NCI-H1417 treated with DMSO at 0.1 percent for 48 hours (cell line): ENCODE results near the gene SMIM13.
"Not testable (repeated sequence)": the region's sequence is repeated elsewhere in the genome, so short reads cannot be mapped to it uniquely, and the experiment has no call there.

Experiments
- DNase-seq: peaks from one replicate; lab custom pipeline; 2025; lab: John Stamatoyannopoulos, UW

The SMIM13 gene

GRCh38 chr6:11083956-11084355 lies 9.7 kb upstream of the SMIM13 start:
- DNase-seq, result no peak

- no peak for DNase-seq
These were observed 7.7 kb upstream of the SMIM13 start for GRCh38 chr6:11085758-11086435.

- not testable (repeated sequence) for DNase-seq
These were observed 6.4 kb upstream of the SMIM13 start for GRCh38 chr6:11087141-11087812.

GRCh38 chr6:11089695-11090094 lies 3.9 kb upstream of the SMIM13 start:
- DNase-seq, result no peak

- not testable (repeated sequence) for DNase-seq
These were observed 2.5 kb upstream of the SMIM13 start for GRCh38 chr6:11091141-11091540.

DNA sequence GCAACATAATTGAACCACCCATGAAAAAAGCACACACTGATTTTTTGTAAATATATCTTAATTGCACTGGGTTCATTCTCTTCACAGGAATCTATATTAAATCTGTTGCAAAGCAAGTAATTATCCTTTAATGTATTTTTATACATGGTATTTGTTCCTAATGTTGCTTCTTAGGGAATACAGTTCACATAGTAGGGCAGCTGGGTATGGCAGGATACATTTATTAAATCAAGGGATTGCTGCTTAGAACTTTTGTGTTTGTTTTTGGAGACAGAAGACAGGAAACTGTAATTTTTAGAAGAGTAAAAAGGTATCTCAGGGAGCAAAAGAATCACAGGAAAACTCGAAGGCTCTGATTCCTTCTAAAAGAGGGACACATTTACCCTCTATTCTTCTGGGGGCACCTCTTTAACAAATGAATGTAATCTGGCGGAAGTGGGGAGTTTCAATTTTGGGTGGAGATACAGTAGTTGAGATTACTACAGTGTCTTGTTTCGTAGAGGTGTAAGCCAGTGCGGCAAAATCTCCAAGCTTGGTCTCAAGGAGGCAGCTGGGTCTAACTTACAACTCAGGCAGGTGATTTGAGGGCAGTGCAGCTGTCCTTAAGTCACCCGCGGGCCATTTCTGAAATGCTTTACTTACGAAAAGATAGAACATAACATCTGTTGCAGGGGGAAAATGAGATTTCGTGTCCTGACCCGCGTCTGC lies 812 bp upstream of the SMIM13 start:
- no peak for DNase-seq

DNA sequence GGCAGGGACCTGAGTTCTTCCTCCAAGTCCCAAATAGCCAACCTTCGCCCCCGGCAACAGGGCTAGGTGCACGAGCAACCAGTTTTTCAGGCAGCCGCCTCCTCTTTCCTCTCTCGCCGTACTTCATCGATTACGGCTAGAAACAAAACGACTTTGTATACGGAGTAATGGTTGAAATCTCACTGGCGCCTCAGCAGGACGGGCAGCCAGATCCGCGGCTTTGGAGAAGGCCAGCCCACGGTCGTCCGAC lies 333 bp upstream of the SMIM13 start:
- peak; percentile 59 for DNase-seq

DNA sequence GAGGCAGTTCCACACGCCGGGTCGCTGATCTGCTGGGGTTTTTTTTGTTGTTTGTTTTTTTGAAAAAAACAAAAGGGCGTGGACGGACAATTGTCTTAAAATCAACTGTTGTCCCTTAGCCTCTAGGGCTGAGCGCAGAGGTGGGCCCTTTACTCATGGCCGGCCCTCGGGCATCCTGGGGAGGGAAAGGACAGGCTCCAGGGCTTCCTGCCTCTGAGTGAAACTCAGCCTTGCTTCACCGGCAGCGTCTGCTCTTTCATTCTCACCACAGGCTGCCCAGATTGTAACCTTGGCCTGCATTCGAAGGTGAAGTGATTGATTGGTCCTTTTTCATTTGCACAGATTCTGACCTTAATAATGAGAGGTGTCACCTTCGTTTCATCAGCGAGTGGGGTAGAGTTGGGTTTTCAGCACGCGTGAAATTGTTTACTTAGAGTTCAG lies 797 bp downstream of the SMIM13 start:
- DNase-seq, result no peak

GRCh38 chr6:11094941-11095340 lies 1.3 kb downstream of the SMIM13 start:
- no peak for DNase-seq

GRCh38 chr6:11096109-11096508 lies 2.5 kb downstream of the SMIM13 start:
- DNase-seq, result no peak

GRCh38 chr6:11097476-11097875 lies 3.8 kb downstream of the SMIM13 start:
- no peak for DNase-seq

GRCh38 chr6:11098004-11098403 lies 4.4 kb downstream of the SMIM13 start:
- DNase-seq, result no peak

- no peak for DNase-seq
These were observed 7.8 kb downstream of the SMIM13 start for GRCh38 chr6:11101417-11101816.

DNA sequence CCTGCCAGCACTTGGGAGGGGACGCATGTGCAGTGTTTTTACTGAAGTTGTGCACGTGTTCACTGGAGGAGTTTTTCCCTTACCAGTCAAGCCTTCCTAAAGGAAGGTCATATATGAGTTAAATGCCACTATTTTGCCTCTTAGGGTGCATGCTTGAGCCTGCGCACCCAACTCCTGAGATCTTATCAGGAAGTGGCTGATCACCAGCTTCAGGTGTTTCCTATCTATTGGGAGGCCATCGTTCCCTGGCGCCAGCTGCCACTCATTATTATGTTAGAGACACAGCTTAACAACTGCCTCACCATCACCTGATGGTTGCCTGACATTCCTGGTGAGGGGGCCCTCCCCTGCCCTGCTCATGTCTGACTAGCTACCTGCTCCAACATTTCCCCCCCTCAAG lies 9.4 kb downstream of the SMIM13 start:
- no peak for DNase-seq

DNA sequence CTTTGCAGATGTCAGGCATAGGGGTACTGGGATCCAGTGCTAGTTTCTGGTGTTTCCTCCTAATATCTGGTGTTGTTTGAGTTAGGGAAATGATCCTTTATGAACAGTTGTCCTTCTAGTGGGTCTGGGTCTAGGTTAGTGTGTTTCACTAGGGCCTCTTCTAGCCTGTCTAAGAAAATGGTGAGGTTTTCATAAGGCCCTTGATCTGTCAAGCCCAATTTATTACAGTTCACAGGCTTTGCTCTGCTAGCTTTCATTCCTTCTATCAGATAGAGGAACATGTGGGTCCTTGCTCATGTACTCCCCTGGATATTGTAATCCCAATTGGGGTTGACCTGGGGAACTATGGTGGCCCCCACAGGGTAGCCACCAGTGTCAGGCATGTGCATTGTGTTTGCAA lies 15.1 kb downstream of the SMIM13 start:
- no peak for DNase-seq

DNA sequence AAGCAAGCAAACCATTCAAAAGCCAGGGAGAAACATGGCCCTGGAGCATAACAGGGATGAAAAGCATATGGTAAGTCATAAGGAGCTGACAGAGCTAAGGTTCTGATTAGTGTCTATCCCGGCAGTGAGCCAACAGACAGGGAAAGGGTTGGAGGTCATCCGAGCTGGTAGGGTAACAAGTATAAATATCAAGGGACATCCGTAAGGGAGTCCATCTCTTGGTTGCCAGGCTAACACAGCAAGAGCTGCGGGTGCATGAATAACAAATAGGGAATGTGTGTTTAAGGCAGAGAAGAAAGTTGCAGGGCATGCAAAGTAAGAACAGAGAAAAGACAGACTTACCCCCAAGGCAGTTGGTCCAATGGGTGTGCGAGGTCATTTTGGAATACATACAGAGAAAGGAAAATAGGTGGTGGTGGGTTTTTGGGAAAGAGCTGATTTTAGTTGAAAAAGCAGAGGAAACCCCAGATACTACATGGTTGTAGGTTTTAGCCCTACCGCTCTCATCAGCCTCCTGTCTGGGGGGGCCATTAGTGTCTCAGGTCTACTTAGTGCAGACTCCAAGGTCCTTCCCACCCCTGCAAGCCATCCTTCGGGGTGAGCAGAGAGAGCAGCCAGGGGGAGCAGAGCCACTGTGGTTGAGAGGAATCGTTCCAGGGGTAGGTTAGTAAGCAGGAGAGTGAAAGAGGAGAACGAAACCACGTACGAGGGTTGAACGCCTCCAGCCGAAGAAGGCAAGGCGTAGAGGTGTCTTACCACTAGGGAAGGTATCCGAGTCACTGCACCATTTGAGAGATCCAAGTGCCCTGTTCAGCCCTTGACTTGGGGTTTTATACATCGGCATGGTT lies 17.5 kb downstream of the SMIM13 start, which contains the start of gene ERVFRD-1:
Gene ERVFRD-1 (minus strand): TSS at position 805 of the 848 bp plus-strand sequence. CDS start 6,415 bp downstream, outside the sequence.
- DNase-seq, result no peak

DNA sequence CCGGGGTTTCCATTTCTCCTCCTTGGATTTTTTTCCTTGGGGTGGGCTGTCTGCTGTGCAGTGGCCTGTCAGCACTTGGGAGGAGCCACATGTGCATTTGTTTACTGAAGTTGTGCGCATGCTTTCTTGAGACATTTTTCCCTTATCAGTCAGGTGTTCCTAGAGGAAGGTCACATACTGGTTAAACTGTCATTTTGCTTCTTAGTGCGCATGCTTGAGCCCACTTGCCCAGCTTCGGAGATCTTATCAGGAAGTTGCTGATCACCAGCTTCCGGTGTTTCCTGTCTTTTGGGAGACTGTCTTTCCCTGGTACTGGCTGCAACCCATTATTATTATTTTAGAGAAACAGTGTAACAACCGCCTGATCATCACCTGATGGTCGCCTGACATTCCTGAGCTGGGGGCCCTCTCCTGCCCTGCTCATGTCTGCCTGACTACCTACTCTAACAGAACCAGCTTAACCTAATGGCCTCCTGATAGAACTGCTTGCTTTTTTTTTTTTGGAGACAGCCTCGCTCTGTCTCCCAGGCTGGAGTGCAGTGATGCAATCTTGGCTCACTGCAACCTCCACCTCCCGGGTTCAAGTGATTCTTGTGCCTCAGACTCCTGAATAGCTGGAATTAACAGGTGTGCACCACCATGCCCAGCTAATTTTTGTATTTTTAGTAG lies 18.3 kb downstream of the SMIM13 start:
- DNase-seq, result no peak

GRCh38 chr6:11113038-11113437 lies 19.4 kb downstream of the SMIM13 start:
- DNase-seq, result no peak

- DNase-seq, result not testable (repeated sequence)
These were observed 22.3 kb downstream of the SMIM13 start for GRCh38 chr6:11115808-11116536.

- no peak for DNase-seq
These were observed 26.8 kb downstream of the SMIM13 start for GRCh38 chr6:11120271-11121005.
